HG03460 (cell line): ENCODE data around the gene ALKBH7.
"Not testable (repeated sequence)": the region's sequence is repeated elsewhere in the genome, so short reads cannot be mapped to it uniquely, and the experiment has no call there.

Experiments used
- ATAC-seq: cut with Tn5 transposase; IDR thresholded peaks from one replicate; pipeline ENCODE4 v1.9.1; 2021; ENCODE audit not compliant: unreplicated experiment

ALKBH7 gene, protein sequence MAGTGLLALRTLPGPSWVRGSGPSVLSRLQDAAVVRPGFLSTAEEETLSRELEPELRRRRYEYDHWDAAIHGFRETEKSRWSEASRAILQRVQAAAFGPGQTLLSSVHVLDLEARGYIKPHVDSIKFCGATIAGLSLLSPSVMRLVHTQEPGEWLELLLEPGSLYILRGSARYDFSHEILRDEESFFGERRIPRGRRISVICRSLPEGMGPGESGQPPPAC

GRCh38 chr19:6372594-6373095 lies at the start of gene ALKBH7:
TSS of gene ALKBH7 (plus strand) at chr19:6372794. CDS start at chr19:6372821, 27 bp downstream.
- ATAC-seq, result peak; percentile 78

DNA sequence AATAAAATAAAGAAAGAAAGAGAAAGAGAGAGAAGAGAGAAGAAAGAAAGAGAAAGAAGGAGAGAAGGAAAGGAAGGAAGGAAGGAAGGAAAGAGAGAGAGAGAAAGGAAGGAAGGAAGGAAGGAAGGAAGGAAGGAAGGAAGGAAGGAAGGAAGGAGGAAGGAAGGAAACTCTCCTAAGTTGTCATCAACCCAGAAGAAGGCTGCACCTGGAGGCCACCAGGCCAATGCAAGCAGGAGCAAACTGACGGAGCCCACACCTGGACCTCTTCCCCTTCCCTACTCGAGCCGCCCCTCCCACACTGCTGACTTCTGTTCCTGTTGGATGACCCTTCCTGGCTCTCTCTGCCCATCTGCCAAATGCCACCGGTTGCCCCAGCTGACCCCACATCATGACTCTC lies 47.8 kb upstream of the ALKBH7 start:
- no peak for ATAC-seq

GRCh38 chr19:6325614-6326013 lies 47.0 kb upstream of the ALKBH7 start:
- ATAC-seq, result no peak

DNA sequence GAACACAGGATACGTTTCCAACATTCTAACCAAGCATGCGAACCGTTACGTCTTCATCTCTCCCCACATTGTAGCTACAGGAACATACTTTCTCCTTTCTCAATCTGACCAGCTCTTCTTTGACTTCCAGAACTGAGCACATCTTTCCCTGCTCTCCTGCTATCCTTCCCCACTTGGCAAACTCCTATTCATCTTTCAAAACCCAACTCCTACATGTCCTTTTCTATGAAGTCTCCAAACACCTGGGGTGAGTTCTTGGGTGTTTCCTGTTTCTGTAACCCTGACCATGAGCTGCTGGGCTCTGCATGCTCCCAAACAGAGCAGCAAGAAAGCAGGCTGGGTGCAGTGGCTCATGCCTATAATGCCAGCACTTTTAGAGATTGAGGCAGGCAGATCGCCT lies 45.8 kb upstream of the ALKBH7 start:
- no peak for ATAC-seq

- no peak for ATAC-seq
Measured at GRCh38 chr19:6333439-6333838, 39.2 kb upstream of the ALKBH7 start, which contains the start of gene ACER1. TSS of gene ACER1 (minus strand) at chr19:6333612. CDS start at chr19:6333551, 61 bp downstream.

DNA sequence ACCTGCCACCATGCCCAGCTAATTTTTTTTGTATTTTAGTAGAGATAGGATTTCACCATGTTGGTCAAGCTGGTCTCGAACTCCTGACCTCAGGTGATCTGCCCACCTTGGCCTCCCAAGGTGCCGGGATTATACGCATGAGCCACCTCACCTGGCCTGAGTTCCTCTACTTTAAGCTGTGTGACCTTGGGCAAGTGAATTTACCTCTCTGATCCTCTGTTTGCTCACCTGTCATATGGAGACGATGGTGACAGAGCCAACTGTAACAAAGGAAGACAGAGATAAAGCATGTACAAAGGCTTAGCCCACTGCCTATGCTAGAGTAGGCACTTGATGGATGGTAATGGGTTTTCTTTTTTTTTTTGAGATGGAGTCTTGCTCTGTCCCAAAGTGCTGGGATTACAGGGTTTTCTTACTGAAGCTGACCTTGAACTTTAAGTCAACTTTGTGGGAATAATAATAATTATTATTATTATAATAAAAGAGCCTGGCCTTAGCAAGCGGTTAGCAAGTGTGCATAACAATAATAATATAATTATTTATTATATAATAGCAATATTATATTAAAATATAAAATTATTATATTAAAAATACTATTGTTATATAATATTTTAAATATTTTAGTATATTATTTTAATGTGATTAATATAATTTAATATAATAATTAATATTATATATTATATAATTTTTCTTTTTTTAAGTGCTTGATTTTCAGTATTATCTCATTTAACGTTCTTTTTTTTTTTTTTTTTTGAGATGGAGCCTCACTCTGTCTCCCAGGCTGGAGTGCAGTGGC lies 37.9 kb upstream of the ALKBH7 start:
- no peak for ATAC-seq

DNA sequence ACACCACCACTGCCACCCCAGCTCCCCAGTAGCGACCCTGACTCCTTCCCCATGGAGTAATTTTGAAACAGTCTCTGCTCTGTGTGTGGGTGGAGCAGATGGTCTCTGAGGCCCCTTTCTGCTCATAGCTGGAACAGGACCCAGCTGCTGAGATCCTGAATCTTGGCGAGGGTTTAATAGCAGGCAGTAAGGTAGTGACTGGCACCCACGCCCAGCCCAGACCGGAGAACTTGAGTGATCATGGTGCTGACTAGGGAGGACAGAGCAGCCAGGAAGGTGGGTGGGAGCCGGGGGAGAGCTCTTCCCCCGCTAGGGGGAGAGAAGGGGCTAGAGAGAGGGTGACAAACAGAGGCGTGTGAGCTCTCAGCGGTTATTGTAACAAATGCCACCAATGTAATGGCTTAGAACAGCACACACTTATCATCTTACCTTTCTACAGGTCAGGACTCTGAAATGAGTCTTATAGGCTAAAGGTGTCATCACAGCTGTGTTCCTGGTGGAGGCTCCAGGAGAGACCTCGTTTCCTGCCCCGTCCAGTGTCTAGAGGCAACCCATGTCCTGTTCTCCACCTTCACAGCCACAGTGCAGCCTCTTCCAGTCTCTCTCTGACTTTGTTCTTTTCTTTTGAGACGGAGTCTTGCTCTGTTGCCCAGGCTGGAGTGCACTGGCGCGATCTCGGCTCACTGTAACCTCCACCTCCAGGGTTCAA lies 31.9 kb upstream of the ALKBH7 start:
- ATAC-seq, result no peak

DNA sequence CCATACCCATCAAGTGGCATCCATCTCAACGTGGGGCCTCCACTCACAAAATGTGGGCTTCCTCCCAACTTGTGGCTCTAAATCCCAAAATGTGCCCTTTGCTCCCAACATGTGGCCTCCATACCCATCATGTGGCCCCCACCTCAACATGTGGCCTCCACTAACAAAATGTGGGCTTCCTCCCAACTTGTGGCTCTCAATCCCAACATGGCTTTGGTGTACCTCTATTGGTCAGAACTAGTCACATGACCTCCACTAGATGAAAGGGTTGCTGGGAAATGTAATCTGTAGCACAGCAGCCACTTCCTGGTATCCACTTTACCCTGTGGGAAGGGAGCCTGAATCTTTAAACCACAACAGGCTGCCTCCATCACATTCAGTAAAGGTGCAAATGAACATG lies 29.1 kb upstream of the ALKBH7 start:
- ATAC-seq, result no peak

DNA sequence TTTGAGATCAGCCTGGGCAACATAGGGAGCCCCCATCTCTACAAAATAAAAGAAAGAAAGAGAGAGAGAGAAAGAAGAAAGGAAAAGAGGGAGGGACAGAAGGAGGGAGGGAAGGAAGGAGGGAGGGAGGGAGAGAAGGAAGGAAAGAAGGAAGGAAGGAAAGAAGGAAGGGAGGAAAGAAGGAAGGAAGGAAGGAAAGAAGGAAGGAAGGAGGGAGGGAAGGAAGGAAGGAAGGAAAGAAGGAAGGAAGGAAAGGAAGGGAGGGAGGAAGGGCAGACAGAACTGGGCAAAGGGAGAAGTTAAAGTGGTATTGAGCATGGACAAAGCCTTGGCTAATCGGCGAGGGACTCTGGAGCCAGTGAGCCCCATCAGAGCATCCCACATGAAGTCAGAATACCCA lies 23.3 kb upstream of the ALKBH7 start:
- not testable (repeated sequence) for ATAC-seq

DNA sequence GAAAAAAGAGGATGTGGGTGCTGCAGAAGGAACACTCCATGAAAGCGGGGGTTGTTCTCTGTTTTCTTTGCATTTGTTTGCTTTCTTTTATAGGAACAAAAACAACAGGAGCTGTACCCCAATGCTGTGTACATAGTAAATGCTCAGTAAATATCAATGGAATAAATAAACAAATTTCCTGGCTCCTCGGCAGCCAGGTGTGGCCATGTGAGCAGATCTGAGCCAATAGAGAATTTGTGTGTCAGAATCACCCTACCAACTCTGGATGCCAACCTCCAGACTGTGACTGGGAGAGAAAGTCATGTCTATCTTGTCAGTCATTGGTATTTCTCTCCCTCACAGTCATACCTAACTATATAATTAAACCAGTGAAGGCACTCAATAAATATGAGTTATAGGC lies 21.9 kb upstream of the ALKBH7 start:
- no peak for ATAC-seq

DNA sequence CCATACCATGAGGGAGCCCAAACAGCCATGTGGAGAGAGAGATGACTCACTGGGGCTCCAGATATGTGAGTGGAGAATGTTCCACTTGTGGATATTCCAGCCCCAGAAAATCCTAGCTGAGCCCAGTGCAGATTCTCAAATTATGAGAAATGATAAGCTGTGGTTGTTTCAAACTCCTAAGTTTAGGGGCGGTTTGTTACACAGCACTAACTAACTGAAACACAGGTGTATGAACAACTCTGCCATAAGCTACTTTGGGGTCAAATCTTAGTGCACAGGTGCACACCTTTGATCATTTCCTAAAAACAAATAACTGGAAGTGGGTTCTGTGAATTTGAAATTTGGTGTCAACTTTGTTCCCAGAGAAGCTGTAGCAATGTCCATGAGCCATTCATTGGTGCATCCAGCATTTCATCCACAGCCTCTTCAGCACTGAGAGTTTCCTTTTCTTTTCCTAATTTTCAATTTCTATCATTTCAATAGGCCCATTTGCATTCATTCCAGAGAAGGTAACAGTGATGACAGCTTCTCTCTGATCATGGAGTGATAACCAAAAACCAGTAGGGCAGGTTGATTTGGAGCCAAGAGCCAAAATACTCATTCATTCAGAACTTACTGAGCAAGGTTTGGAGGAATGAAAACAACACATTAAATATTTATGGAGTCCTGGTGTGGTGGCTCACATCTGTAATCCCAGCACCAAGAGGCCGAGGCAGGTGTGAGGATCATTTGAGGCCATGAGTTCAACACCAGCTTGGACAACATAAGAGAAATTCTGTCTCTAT lies 20.0 kb upstream of the ALKBH7 start:
- no peak for ATAC-seq

DNA sequence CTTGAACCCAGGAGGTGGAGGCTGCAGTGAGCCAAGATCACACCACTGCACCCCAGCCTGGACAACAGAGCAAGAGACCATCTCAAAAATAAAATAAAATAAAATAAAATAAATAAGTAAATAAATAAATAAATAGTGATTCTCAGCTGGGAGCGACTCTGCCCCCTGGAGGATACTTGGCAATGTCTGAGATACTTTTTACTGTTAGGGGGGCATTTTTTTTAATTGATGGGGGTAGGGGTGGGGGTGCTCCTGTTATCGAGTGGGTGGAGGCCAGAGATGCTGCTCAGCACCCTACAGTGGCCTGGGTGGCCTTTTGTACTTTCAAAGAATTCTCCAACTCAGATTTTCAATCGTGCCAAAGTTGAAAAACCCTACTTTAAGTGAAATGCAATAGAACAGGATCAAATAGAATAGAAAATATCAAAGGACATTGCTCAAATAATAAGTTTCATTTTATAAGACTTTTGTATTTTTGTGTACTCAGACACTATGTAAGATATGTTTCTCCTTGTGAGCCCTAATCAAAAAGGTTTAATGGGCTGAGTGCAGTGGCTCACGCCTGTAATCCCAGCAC lies 18.4 kb upstream of the ALKBH7 start:
- no peak for ATAC-seq

DNA sequence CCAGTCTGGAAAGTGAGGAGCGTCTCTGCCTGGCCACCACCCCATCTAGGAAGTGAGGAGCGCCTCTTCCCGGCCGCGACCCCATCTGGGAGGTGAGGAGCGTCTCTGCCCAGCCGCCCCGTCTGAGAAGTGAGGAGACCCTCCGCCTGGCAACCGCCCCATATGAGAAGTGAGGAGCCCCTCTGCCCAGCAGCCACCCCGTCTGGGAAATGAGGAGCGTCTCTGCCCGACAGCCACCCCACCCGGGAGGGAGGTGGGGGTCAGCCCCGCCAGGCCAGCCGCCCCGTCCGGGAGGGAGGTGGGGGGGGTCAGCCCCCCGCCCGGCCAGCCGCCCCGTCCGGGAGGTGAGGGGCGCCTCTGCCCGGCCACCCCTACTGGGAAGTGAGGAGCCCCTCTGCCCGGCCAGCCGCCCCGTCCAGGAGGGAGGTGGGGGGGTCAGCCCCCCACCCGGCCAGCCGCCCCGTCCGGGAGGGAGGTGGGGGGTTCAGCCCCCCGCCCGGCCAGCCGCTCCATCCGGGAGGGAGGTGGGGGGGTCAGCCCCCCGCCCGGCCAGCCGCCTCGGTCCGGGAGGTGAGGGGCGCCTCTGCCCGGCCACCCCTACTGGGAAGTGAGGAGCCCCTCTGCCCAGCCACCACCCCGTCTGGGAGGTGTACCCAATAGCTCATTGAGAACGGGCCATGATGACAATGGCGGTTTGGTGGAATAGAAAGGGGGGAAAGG lies 17.1 kb upstream of the ALKBH7 start:
- ATAC-seq, result not testable (repeated sequence)

DNA sequence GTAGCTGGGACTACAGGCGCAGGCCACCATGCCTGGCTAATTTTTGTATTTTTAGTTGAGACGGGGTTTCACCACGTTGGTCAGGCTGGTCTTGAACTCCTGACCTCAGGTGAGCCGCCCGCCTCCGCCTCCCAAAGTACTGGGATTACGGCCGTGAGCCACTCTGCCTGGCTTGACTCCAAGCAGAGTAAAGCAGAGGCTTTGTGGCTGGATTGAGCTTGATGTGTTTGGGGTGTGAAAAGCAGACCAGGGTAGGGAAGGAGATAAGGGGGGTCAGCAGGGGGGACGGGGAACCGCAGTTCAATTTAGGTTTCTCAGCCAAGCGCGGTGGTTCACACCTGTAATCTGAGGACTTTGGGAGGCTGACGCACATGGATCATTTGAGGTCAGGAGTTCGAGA lies 15.4 kb upstream of the ALKBH7 start:
- ATAC-seq, result no peak

DNA sequence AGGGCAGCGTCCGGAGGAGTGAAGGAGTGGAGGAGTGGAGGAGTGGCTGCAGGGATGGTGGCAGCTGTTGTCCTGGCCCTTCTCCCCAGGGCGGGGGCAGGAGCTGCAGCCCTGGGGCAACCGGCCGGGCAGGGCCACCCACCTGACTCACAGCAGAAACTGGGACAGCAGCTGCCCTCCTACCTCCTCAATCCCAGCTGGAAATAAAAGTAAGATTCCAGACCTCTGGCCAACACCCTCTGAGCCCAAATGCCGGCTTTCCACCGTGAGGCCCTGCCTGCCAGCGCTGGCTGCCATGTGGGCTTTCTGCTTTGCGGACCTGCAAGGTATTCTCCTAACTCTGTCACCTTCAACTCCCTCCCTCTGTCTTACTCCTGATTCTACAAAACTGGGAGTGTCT lies 14.6 kb upstream of the ALKBH7 start:
- no peak for ATAC-seq

DNA sequence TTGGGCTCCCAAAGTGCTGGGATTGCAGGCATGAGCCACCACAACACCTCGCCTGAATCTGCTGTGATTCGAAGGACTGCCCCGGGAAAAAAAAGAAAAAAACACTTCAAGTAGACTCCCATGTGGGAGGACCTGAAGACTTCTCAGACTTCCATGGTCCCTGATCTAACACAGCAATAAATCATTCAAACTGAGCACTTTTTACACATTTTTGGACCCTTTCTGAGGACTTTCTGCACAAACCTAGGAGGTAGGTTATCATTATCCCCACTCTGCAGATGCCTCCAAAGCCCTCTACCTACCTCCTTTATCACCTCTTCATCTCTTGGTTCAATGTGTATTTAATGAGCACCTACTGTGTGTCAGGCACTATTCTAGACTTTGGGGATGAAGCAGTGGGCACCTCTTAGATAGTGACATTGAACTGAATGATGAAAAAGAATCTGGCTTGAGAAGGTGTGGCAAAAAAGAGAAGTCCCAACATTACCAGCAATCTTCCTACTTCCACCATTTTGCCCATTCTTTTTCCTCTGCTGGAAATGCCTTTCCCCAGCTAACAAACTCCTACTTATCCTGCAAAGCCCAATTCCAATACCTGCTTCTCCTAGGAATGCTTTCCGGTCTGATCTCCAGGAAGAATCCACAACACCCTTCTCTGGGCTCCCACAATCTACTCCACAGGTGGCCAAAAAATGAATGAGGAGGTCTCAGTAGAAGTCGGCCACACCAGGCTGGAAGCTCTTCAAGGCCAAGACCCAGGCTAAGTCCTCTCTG lies 12.8 kb upstream of the ALKBH7 start:
- ATAC-seq, result no peak

DNA sequence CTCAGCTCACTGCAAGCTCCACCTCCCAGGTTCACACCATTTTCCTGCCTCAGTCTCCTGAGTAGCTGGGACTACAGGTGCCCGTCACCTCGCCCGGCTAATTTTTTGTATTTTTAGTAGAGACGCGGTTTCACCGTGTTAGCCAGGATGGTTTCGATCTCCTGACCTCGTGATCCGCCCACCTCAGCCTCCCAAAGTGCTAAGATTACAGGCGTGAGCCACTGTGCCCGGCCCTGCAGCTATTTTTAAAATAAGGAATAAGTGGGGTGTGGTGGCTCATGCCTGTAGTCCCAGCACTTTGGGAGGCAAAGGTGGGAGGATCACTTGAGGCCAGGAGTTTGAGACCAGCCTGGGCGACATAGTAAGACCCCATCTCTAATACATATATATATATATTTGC lies 12.1 kb upstream of the ALKBH7 start:
- not testable (repeated sequence) for ATAC-seq

DNA sequence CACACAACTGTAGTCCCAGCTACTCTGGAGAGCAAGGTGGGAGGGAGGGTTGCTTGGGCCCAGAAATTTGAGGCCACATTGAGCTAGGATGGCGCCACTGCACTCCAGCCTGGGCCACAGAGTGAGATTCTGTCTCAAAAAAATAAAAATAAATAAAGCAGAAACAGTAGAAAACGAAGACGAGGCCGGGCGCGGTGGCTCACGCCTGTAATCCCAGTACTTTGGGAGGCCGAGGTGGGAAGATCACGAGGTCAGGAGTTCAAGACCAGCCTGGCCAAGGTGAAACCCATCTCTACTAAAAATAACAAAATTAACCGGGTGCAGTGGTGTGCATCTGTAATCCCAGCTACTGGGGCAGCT lies 11.8 kb upstream of the ALKBH7 start:
- ATAC-seq, result not testable (repeated sequence)

- ATAC-seq, result no peak
Measured at GRCh38 chr19:6362027-6362350, 10.6 kb upstream of the ALKBH7 start.
